VCaP (cell line): ENCODE results near the gene ROPN1L.
A peak's percentile ranks its signal among the peaks of the same experiment; 100 is the strongest.

Experiments
- H3K27ac ChIP-seq: fragments of 450-650 bp; 2 replicates; pipeline ENCODE4 v1.5.1; 2017
- CTCF ChIP-seq: fragments of 450-650 bp; conservative IDR thresholded peaks from 2 replicates; pipeline ENCODE4 v1.5.1; 2017; ENCODE audit warnings: mild to moderate bottlenecking, moderate library complexity

The ROPN1L gene

GRCh38 chr5:10505517-10506095 is 63.9 kb downstream of the ROPN1L start:
- no peak for TF ChIP-seq CTCF
- H3K27ac ChIP-seq: no peak overlapping the region

GRCh38 chr5:10506535-10506934 is 64.9 kb downstream of the ROPN1L start:
- H3K27ac ChIP-seq: no peak overlapping the region
- TF ChIP-seq CTCF: no peak

- no peak overlapping the region for H3K27ac ChIP-seq
- no peak for TF ChIP-seq CTCF
Observed at GRCh38 chr5:10507575-10508096, 66.0 kb downstream of the ROPN1L start.

GRCh38 chr5:10509575-10509974 is 67.9 kb downstream of the ROPN1L start:
- H3K27ac ChIP-seq: no peak overlapping the region
- TF ChIP-seq CTCF: no peak

- H3K27ac ChIP-seq: peak overlapping the region; percentile 71
- no peak for TF ChIP-seq CTCF
Observed at GRCh38 chr5:10511741-10512640, 70.3 kb downstream of the ROPN1L start.

GRCh38 chr5:10513501-10514442 is 72.1 kb downstream of the ROPN1L start:
- no peak for TF ChIP-seq CTCF
- peak overlapping the region; percentile 71; the same call in 1 of the 2 replicates for H3K27ac ChIP-seq

GRCh38 chr5:10514572-10514971 is 72.9 kb downstream of the ROPN1L start:
- peak overlapping the region; percentile 7; the same call in 1 of the 2 replicates for H3K27ac ChIP-seq
